DOHH2 (cell line): ENCODE measurements around the gene MAP4K4.

Experiments
- H3F3A ChIP-seq: fragments of 200-600 bp; sonication (generic), shearing (Covaris generic); 2 replicates; pipeline ENCODE4 v1.6.0; 2016; ENCODE audit warnings: antibody characterized with exemption, mild to moderate bottlenecking; ENCODE audit not compliant: control insufficient read depth, insufficient read depth
- H3K27ac ChIP-seq: fragments of 200-600 bp; sonication (generic); 2 replicates; pipeline ENCODE4 v1.5.1; 2014; ENCODE audit warnings: low read depth, mild to moderate bottlenecking, low read length, moderate library complexity
- H3K27me3 ChIP-seq: fragments of 200-600 bp; sonication (generic); 2 replicates; pipeline ENCODE4 v1.6.1; 2014; ENCODE audit warnings: mild to moderate bottlenecking, low read length, mixed read lengths; ENCODE audit not compliant: control insufficient read depth
- H3K36me3 ChIP-seq: fragments of 200-600 bp; sonication (generic); 2 replicates; pipeline ENCODE4 v1.6.1; 2014; ENCODE audit warnings: mild to moderate bottlenecking, low read length, moderate library complexity, mixed read lengths; ENCODE audit not compliant: control insufficient read depth
- H3K4me1 ChIP-seq: fragments of 200-600 bp; sonication (generic); 2 replicates; pipeline ENCODE4 v1.6.1; 2014; ENCODE audit warnings: mild to moderate bottlenecking, low read length, mixed read lengths; ENCODE audit not compliant: control insufficient read depth
- H3K4me2 ChIP-seq: fragments of 200-600 bp; sonication (generic); 2 replicates; pipeline ENCODE4 v1.6.0; 2014; ENCODE audit warnings: mild to moderate bottlenecking, low read length, moderate library complexity
- H3K4me3 ChIP-seq: fragments of 200-600 bp; sonication (generic); 2 replicates; pipeline ENCODE4 v1.5.1; 2014; ENCODE audit warnings: mild to moderate bottlenecking, low read length, mixed read lengths
- H3K79me2 ChIP-seq: fragments of 200-600 bp; sonication (generic); 2 replicates; pipeline ENCODE4 v1.6.1; 2014; ENCODE audit warnings: mild to moderate bottlenecking, low read length, mixed read lengths; ENCODE audit not compliant: control insufficient read depth
- H3K9me2 ChIP-seq: fragments of 200-600 bp; sonication (generic); replicated peaks from 2 replicates; pipeline ENCODE4 v1.6.1; 2014; ENCODE audit warnings: mild to moderate bottlenecking, low read length, mixed read lengths; ENCODE audit not compliant: control insufficient read depth
- H3K9me3 ChIP-seq: fragments of 200-600 bp; sonication (generic); 2 replicates; pipeline ENCODE4 v1.6.1; 2014; ENCODE audit warnings: antibody characterized with exemption, low read length, mixed read lengths; ENCODE audit not compliant: control insufficient read depth, insufficient read depth
- H4K20me1 ChIP-seq: fragments of 200-600 bp; sonication (generic); 2 replicates; pipeline ENCODE4 v1.6.0; 2014; ENCODE audit warnings: low read depth, mild to moderate bottlenecking, antibody characterized with exemption, low read length, moderate library complexity; ENCODE audit not compliant: control insufficient read depth, insufficient read depth
- EZH2phosphoT487 ChIP-seq: fragments of 200-600 bp; sonication (generic); IDR thresholded peaks from 2 replicates; pipeline ENCODE4 v1.6.1; 2017; ENCODE audit warnings: borderline replicate concordance, mild to moderate bottlenecking, antibody characterized with exemption, low read length, moderate library complexity, mixed read lengths
- TF ChIP-seq, protein P1 (sequence below): fragments of 200-600 bp; sonication (generic); IDR thresholded peaks from one replicate; pipeline ENCODE4 v1.5.1; 2014; ENCODE audit warnings: antibody characterized with exemption, mild to moderate bottlenecking, low read depth, low read length; ENCODE audit not compliant: poor library complexity, severe bottlenecking

Gene MAP4K4

GRCh38 chr2:101775092-101775491 is 77.6 kb downstream of the MAP4K4 start:
- TF ChIP-seq EZH2phosphoT487 = no peak
- TF ChIP-seq, protein P1, sequence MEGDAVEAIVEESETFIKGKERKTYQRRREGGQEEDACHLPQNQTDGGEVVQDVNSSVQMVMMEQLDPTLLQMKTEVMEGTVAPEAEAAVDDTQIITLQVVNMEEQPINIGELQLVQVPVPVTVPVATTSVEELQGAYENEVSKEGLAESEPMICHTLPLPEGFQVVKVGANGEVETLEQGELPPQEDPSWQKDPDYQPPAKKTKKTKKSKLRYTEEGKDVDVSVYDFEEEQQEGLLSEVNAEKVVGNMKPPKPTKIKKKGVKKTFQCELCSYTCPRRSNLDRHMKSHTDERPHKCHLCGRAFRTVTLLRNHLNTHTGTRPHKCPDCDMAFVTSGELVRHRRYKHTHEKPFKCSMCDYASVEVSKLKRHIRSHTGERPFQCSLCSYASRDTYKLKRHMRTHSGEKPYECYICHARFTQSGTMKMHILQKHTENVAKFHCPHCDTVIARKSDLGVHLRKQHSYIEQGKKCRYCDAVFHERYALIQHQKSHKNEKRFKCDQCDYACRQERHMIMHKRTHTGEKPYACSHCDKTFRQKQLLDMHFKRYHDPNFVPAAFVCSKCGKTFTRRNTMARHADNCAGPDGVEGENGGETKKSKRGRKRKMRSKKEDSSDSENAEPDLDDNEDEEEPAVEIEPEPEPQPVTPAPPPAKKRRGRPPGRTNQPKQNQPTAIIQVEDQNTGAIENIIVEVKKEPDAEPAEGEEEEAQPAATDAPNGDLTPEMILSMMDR = no peak
- Histone ChIP-seq H3K27ac (no peak overlapping the region), H3K4me2 (no peak overlapping the region), H3F3A (no peaks in the 10 kb centered on the region), H3K9me3 (no peaks in the 10 kb centered on the region), H3K79me2 (peaks cover 100% of the 10 kb centered on the region), H4K20me1 (peaks cover 58% of the 10 kb centered on the region), H3K4me1 (peaks cover 54% of the 10 kb centered on the region), H3K36me3 (peaks cover 7% of the 10 kb centered on the region), H3K9me2 (no peaks in the 10 kb centered on the region), H3K27me3 (no peaks in the 10 kb centered on the region), H3K4me3 (no peak overlapping the region)

DNA sequence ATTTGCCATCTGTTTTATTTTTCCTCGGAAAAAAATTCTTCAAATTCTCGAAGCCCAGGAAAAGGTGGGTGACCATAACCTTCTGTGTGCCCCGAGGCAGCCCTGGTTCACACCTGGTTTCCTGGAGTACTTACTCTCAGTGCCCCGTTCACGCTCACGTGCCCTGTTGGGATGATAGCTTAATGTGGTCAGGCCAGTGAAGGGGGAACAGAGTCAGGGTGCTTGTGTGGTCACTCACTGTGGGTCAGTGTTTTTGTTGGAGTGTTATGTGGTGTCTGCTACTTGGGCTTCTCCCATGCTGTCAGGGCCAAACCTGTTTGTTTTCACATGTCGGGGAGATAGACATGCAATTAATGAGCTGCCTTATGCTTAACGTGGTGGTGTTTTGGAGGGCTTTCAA is 78.1 kb downstream of the MAP4K4 start:
- peaks cover 62% of the 10 kb centered on the region for H4K20me1 ChIP-seq

DNA sequence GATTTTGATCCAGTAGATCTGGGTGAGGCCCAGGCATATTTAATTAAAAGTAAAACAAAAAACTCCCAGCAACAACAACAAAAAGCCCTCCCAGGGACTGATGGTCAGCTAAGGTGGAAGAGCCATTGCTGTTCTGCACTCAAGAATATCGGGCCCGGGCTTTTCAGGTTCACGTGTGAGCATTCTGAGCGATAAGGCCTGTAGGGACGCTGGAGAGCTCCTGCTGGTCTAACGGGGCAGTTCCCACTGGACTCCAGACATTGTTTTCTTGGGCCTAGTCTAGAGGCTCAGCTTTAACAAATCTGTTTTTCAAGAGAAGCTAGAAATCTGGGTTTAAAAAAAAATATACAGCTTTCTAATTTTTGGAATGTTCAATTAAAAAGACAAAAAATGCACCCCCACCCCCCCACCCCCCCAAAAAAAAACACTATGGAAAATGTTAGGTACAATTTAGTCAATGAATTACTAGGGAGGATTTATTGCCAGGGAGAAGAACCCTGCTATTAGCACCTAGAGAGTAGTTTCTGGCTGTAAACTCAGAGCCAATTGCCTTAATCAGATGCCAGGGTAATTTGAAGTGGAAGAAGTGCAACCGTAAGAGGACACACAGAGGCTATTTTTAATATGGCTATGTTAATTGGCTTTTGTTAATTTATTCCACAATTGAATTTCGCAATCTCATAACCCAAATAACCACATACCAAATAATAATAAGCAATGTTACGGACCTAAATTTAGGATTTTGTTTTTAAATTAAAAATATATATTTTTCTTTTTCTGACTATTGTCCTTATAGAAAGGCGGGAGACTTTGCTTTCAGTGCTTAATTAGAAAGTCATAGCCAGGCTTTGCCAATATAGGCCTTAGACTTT is 78.9 kb downstream of the MAP4K4 start:
- Histone ChIP-seq H3K27me3 (no peaks in the 10 kb centered on the region), H3F3A (no peaks in the 10 kb centered on the region), H3K36me3 (peaks cover 5% of the 10 kb centered on the region), H3K9me3 (no peaks in the 10 kb centered on the region), H3K4me3 (no peak overlapping the region), H3K27ac (no peak overlapping the region), H4K20me1 (peaks cover 56% of the 10 kb centered on the region), H3K4me2 (no peak overlapping the region), H3K9me2 (no peaks in the 10 kb centered on the region), H3K4me1 (peaks cover 54% of the 10 kb centered on the region), H3K79me2 (peaks cover 100% of the 10 kb centered on the region)
- no peak for TF ChIP-seq EZH2phosphoT487
- TF ChIP-seq, protein P1 = no peak

More for the DNA sequence above, 78.1 kb downstream of the MAP4K4 start:
- Histone ChIP-seq H3K4me1 (peaks cover 54% of the 10 kb centered on the region), H3K36me3 (peaks cover 7% of the 10 kb centered on the region), H3K9me3 (no peaks in the 10 kb centered on the region), H3F3A (no peaks in the 10 kb centered on the region), H3K79me2 (peaks cover 100% of the 10 kb centered on the region), H3K4me2 (no peak overlapping the region), H3K9me2 (no peaks in the 10 kb centered on the region), H3K27ac (no peak overlapping the region), H3K27me3 (no peaks in the 10 kb centered on the region), H3K4me3 (no peak overlapping the region)
- TF ChIP-seq, protein P1 = no peak
- no peak for TF ChIP-seq EZH2phosphoT487
